ENCODE results near the gene GRIN2D.
"Not testable (repeated sequence)": the region's sequence is repeated elsewhere in the genome, so short reads cannot be mapped to it uniquely, and the experiment has no call there.

GRIN2D gene

GRCh38 chr19:48393559-48394330 lies at the start of gene GRIN2D:
Gene GRIN2D (plus strand): TSS chr19:48393668. CDS start chr19:48398393, 4,725 bp downstream.
- DNase-seq: peak; percentile 14

- DNase-seq: no peak
Observed at GRCh38 chr19:48344892-48345291, 48.6 kb upstream of the GRIN2D start.

GRCh38 chr19:48346191-48346590 lies 47.3 kb upstream of the GRIN2D start:
- no peak for DNase-seq

- DNase-seq: no peak
Observed at GRCh38 chr19:48348045-48348444, 45.4 kb upstream of the GRIN2D start.

- no peak for DNase-seq
Observed at GRCh38 chr19:48348737-48349136, 44.7 kb upstream of the GRIN2D start.

GRCh38 chr19:48350856-48351255 lies 42.6 kb upstream of the GRIN2D start:
- DNase-seq: no peak

GRCh38 chr19:48351341-48351752 lies 42.1 kb upstream of the GRIN2D start:
- peak; percentile 68 for DNase-seq

- DNase-seq: no peak
Observed at GRCh38 chr19:48353677-48354076, 39.8 kb upstream of the GRIN2D start.

GRCh38 chr19:48354332-48354992 lies 39.0 kb upstream of the GRIN2D start:
- no peak for DNase-seq

GRCh38 chr19:48355365-48355954 lies 38.0 kb upstream of the GRIN2D start:
- DNase-seq: no peak

- DNase-seq: no peak
Observed at GRCh38 chr19:48359123-48359522, 34.3 kb upstream of the GRIN2D start.

- no peak for DNase-seq
Observed at GRCh38 chr19:48361912-48362311, 31.6 kb upstream of the GRIN2D start.

- peak; percentile 88 for DNase-seq
Observed at GRCh38 chr19:48362716-48363499, 30.6 kb upstream of the GRIN2D start.

- no peak for DNase-seq
Observed at GRCh38 chr19:48363500-48363809, 30.0 kb upstream of the GRIN2D start.

GRCh38 chr19:48363810-48364597 lies 29.5 kb upstream of the GRIN2D start, which contains the start of the genes SYNGR4 and TMEM143:
Gene SYNGR4 (plus strand): TSS chr19:48364367. CDS start chr19:48365843, 1,476 bp downstream.
Gene TMEM143 (minus strand): TSS chr19:48363940. CDS start chr19:48363920, 20 bp downstream.
- DNase-seq: peak; percentile 98

GRCh38 chr19:48364598-48365348 lies 28.7 kb upstream of the GRIN2D start:
- no peak for DNase-seq

GRCh38 chr19:48365602-48366001 lies 27.9 kb upstream of the GRIN2D start:
- no peak for DNase-seq

- DNase-seq: no peak
Observed at GRCh38 chr19:48367855-48368254, 25.6 kb upstream of the GRIN2D start.

- DNase-seq: no peak
Observed at GRCh38 chr19:48368936-48369335, 24.5 kb upstream of the GRIN2D start.

- DNase-seq: no peak
Observed at GRCh38 chr19:48370955-48371354, 22.5 kb upstream of the GRIN2D start.

GRCh38 chr19:48371367-48371766 lies 22.1 kb upstream of the GRIN2D start:
- DNase-seq: no peak

GRCh38 chr19:48371771-48372170 lies 21.7 kb upstream of the GRIN2D start:
- not testable (repeated sequence) for DNase-seq

All from RPMI8226 (cell line).